Measurements from ENCODE around the gene ZSCAN5A. TPM values are rescaled to one million over a fixed set of nuclear protein-coding genes. Genes with fewer than 3 reads are reported as not detected.

ZSCAN5A gene
- total and polyA plus RNA-seq, 3 experiments from 2014 or later, result 10.4 to 11.6 (median 11.2) TPM

- ChIA-PET CTCF (no interaction called here), POLR2A (interaction anchor here (0.6 kb wide), 1 partner anchor 73 kb away, joined by 4 read pairs; no protein-coding TSS in a partner anchor)
- no peak for DNase-seq
- peaks cover 8 to 26% of the 10 kb centered on the region in 2 donors for H3K27me3 Mint-ChIP-seq
- no peaks in the 10 kb centered on the region for H3K9me3 ChIP-seq (ENCODE audit: low read length)
- no peaks in the 10 kb centered on the region for H3K4me1 Mint-ChIP-seq
- no peaks in the 10 kb centered on the region for H3K4me1 ChIP-seq (ENCODE audit: insufficient read depth, low read length)
- peaks cover 0 to 4% (median 0%) of the 10 kb centered on the region in 3 donors for H3K36me3 Mint-ChIP-seq
- peak overlapping the region; percentile 64 for H3K27ac ChIP-seq (ENCODE audit: low read depth, low read length)
- no peaks in the 10 kb centered on the region for H3K27me3 ChIP-seq (ENCODE audit: insufficient read depth, low read length, poor library complexity, severe bottlenecking)
- no peaks in the 10 kb centered on the region for H3K9me3 Mint-ChIP-seq
- no peak overlapping the region for H3K4me3 Mint-ChIP-seq
- H3K36me3 ChIP-seq (ENCODE audit: insufficient read depth, low read length), result no peaks in the 10 kb centered on the region
- H3K27ac Mint-ChIP-seq, result peak overlapping the region in 1 of 8 donors; percentile 18
- H3K4me3 ChIP-seq (ENCODE audit: low read length), result no peak overlapping the region
These were observed 7.4 kb upstream of the ZSCAN5A start for GRCh38 chr19:56321989-56322440.

- Mint-ChIP-seq H3K27me3 (peaks cover 8 to 21% of the 10 kb centered on the region in 2 donors), H3K36me3 (peaks cover 0 to under 1% (median 0%) of the 10 kb centered on the region in 3 donors), H3K27ac (peak overlapping the region in 1 of 8 donors; percentile 18), H3K4me3 (no peak overlapping the region), H3K9me3 (no peaks in the 10 kb centered on the region), H3K4me1 (no peaks in the 10 kb centered on the region)
- ChIA-PET CTCF (no interaction called here), POLR2A (interaction anchor here (0.6 kb wide), 1 partner anchor 73 kb away, joined by 4 read pairs; no protein-coding TSS in a partner anchor)
- Histone ChIP-seq H3K27ac (ENCODE audit: low read depth, low read length) (peak overlapping the region; percentile 64), H3K9me3 (ENCODE audit: low read length) (no peaks in the 10 kb centered on the region), H3K27me3 (ENCODE audit: insufficient read depth, low read length, poor library complexity, severe bottlenecking) (no peaks in the 10 kb centered on the region), H3K4me3 (ENCODE audit: low read length) (no peak overlapping the region), H3K4me1 (ENCODE audit: insufficient read depth, low read length) (no peaks in the 10 kb centered on the region), H3K36me3 (ENCODE audit: insufficient read depth, low read length) (no peaks in the 10 kb centered on the region)
- DNase-seq, result no peak
These were observed 6.8 kb upstream of the ZSCAN5A start for GRCh38 chr19:56321254-56321988.

- no peak overlapping the region for H3K27ac ChIP-seq (ENCODE audit: low read depth, low read length)
- peak overlapping the region in 1 of 7 donors; percentile 5 for H3K4me3 Mint-ChIP-seq
- H3K27me3 ChIP-seq (ENCODE audit: insufficient read depth, low read length, poor library complexity, severe bottlenecking), result no peaks in the 10 kb centered on the region
- H3K27ac Mint-ChIP-seq, result peak overlapping the region in 1 of 8 donors; percentile 65
- peaks cover 6 to 11% (median 11%) of the 10 kb centered on the region in 3 donors for H3K4me1 Mint-ChIP-seq
- DNase-seq, result no peak
- no peaks in the 10 kb centered on the region for H3K9me3 ChIP-seq (ENCODE audit: low read length)
- H3K27me3 Mint-ChIP-seq, result peaks cover 6 to 16% of the 10 kb centered on the region in 2 donors
- no peaks in the 10 kb centered on the region for H3K9me3 Mint-ChIP-seq
- H3K4me1 ChIP-seq (ENCODE audit: insufficient read depth, low read length), result peaks cover 6% of the 10 kb centered on the region
- POLR2A ChIA-PET, result no interaction called here
- no peaks in the 10 kb centered on the region for H3K36me3 ChIP-seq (ENCODE audit: insufficient read depth, low read length)
- no peak overlapping the region for H3K4me3 ChIP-seq (ENCODE audit: low read length)
- peaks cover 0 to 3% (median 0%) of the 10 kb centered on the region in 3 donors for H3K36me3 Mint-ChIP-seq
- CTCF ChIA-PET, result no interaction called here
These were observed 5.4 kb upstream of the ZSCAN5A start for GRCh38 chr19:56319991-56320390.

- no peak for DNase-seq
- Mint-ChIP-seq H3K4me1 (peaks cover 14 to 26% (median 25%) of the 10 kb centered on the region in 3 donors), H3K36me3 (peaks cover 0 to 12% (median 2%) of the 10 kb centered on the region in 3 donors), H3K4me3 (no peak overlapping the region), H3K27ac (peak overlapping the region in 1 of 8 donors; percentile 48), H3K9me3 (no peaks in the 10 kb centered on the region), H3K27me3 (peaks cover 2 to 10% of the 10 kb centered on the region in 2 donors)
- Histone ChIP-seq H3K36me3 (ENCODE audit: insufficient read depth, low read length) (no peaks in the 10 kb centered on the region), H3K27me3 (ENCODE audit: insufficient read depth, low read length, poor library complexity, severe bottlenecking) (no peaks in the 10 kb centered on the region), H3K9me3 (ENCODE audit: low read length) (no peaks in the 10 kb centered on the region), H3K4me3 (ENCODE audit: low read length) (no peak overlapping the region), H3K4me1 (ENCODE audit: insufficient read depth, low read length) (peaks cover 13% of the 10 kb centered on the region), H3K27ac (ENCODE audit: low read depth, low read length) (no peak overlapping the region)
- POLR2A ChIA-PET, result no interaction called here
- CTCF ChIA-PET, result no interaction called here
These were observed 3.1 kb upstream of the ZSCAN5A start for GRCh38 chr19:56317749-56318148.

GRCh38 chr19:56316728-56317127 lies 2.1 kb upstream of the ZSCAN5A start:
- Mint-ChIP-seq H3K27ac (peak overlapping the region in 2 of 8 donors; percentile 96 to 99), H3K36me3 (peaks cover 0 to 18% (median 3%) of the 10 kb centered on the region in 3 donors), H3K9me3 (no peaks in the 10 kb centered on the region), H3K27me3 (peaks cover 2 to 10% of the 10 kb centered on the region in 2 donors), H3K4me1 (peaks cover 16 to 34% (median 25%) of the 10 kb centered on the region in 3 donors), H3K4me3 (peak overlapping the region in 3 of 7 donors; percentile 38 to 89 (median 88))
- Histone ChIP-seq H3K27me3 (ENCODE audit: insufficient read depth, low read length, poor library complexity, severe bottlenecking) (no peaks in the 10 kb centered on the region), H3K36me3 (ENCODE audit: insufficient read depth, low read length) (no peaks in the 10 kb centered on the region), H3K4me1 (ENCODE audit: insufficient read depth, low read length) (peaks cover 13% of the 10 kb centered on the region), H3K27ac (ENCODE audit: low read depth, low read length) (no peak overlapping the region), H3K4me3 (ENCODE audit: low read length) (no peak overlapping the region), H3K9me3 (ENCODE audit: low read length) (no peaks in the 10 kb centered on the region)
- ChIA-PET CTCF (no interaction called here), POLR2A (no interaction called here)
- DNase-seq, result no peak

GRCh38 chr19:56315077-56315828 lies 614 bp upstream of the ZSCAN5A start:
- Mint-ChIP-seq H3K27me3 (no peaks in the 10 kb centered on the region), H3K4me3 (peak overlapping the region; percentile 88 to 94 (median 93)), H3K4me1 (peaks cover 16 to 36% (median 25%) of the 10 kb centered on the region in 3 donors), H3K9me3 (no peaks in the 10 kb centered on the region), H3K36me3 (peaks cover 0 to 28% (median 8%) of the 10 kb centered on the region in 3 donors), H3K27ac (peak overlapping the region; percentile 94 to 100 (median 98))
- Histone ChIP-seq H3K9me3 (ENCODE audit: low read length) (no peaks in the 10 kb centered on the region), H3K36me3 (ENCODE audit: insufficient read depth, low read length) (no peaks in the 10 kb centered on the region), H3K4me1 (ENCODE audit: insufficient read depth, low read length) (peaks cover 13% of the 10 kb centered on the region), H3K27me3 (ENCODE audit: insufficient read depth, low read length, poor library complexity, severe bottlenecking) (no peaks in the 10 kb centered on the region), H3K4me3 (ENCODE audit: low read length) (peak overlapping the region; percentile 76), H3K27ac (ENCODE audit: low read depth, low read length) (peak overlapping the region; percentile 98)
- POLR2A ChIA-PET, result interaction anchor here (0.6 to 1.9 kb wide), 4 partner anchors 194 to 1744 kb away, joined by 3 to 6 read pairs (median 4); partner anchors contain the start of genes ZNF135 and ZNF787
- peak; percentile 82 to 96 (median 95) for DNase-seq
- CTCF ChIA-PET, result interaction anchor here (1.4 kb wide), 1 partner anchor 18 kb away, joined by 4 read pairs; no protein-coding TSS in a partner anchor

- H3K9me3 ChIP-seq (ENCODE audit: low read length), result no peaks in the 10 kb centered on the region
- no peaks in the 10 kb centered on the region for H3K27me3 ChIP-seq (ENCODE audit: insufficient read depth, low read length, poor library complexity, severe bottlenecking)
- Mint-ChIP-seq H3K27ac (peak overlapping the region; percentile 94 to 100 (median 98)), H3K4me1 (peaks cover 17 to 36% (median 25%) of the 10 kb centered on the region in 3 donors), H3K9me3 (no peaks in the 10 kb centered on the region), H3K36me3 (peaks cover 0 to 32% (median 9%) of the 10 kb centered on the region in 3 donors), H3K27me3 (no peaks in the 10 kb centered on the region), H3K4me3 (peak overlapping the region; percentile 88 to 94 (median 93))
- H3K4me3 ChIP-seq (ENCODE audit: low read length), result peak overlapping the region; percentile 76
- POLR2A ChIA-PET, result interaction anchor here (1.9 kb wide), 1 partner anchor 193 kb away, joined by 6 read pairs; the partner anchor contains the start of gene ZNF787
- DNase-seq, result peak in 1 of 5 donors; percentile 3
- no peaks in the 10 kb centered on the region for H3K36me3 ChIP-seq (ENCODE audit: insufficient read depth, low read length)
- H3K27ac ChIP-seq (ENCODE audit: low read depth, low read length), result peak overlapping the region; percentile 98
- CTCF ChIA-PET, result interaction anchor here (1.2 kb wide), 1 partner anchor 248 kb away, joined by 3 read pairs; no protein-coding TSS in a partner anchor
- peaks cover 13% of the 10 kb centered on the region for H3K4me1 ChIP-seq (ENCODE audit: insufficient read depth, low read length)
These were observed 640 bp downstream of the ZSCAN5A start for GRCh38 chr19:56314018-56314380.

Measured in CD8-positive, alpha-beta memory T cell (primary cell).